ENCODE results near the gene ANAPC15. TPM values are rescaled to one million over a fixed set of nuclear protein-coding genes. Genes with fewer than 3 reads are reported as not detected.
A peak's percentile ranks its signal among the peaks of the same experiment; 100 is the strongest.

ANAPC15 gene
- total and polyA plus RNA-seq, 2 of the 13 experiments (the other 11 are each of a cell fraction or from before 2014, with no cell fraction given), result 18.8 to 25.7 TPM

DNA sequence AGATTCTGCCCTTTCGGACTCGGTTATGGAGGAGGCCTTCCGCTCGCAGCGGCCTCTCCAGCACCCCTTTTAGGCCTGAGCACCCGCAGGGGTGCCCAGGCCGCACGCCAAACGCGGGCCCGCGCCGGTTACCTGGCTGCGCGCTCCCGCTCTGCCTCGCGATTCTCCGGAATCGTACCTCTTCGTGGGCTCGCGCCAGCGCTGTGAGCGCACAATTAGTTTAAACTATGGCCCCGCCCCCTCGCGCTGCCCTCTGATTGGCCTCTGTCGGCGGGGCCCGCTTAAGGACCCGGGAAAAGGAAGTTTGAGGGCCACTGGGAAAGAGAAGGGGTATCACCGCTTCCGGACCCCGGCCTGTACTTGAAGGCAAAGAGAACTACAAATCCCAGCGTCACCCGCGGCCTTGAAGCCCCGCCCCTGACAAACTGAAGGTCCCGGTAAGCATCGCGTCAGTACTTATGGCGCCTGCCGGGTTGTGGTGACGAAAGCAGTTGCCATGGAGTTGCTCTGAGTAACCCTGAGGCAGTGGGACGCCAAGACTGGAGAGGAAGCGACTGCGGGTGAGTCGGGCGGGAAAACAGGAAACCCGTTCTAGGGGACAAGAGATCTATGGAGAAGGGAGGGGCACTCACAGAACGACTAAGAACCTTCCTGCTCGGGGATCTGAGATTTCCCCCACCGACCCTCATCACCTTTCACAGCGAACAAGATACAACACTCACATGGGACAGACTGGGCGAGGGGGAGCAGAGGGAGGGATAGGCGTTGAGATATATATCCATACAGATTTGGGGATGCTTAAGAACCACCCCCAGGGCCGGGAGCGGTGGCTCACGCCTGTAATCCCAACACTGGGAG, 31.9 kb downstream of the ANAPC15 start, which contains the start of the genes LRRC51 and NUMA1 (continued):
- TF ChIP-seq, protein P1, sequence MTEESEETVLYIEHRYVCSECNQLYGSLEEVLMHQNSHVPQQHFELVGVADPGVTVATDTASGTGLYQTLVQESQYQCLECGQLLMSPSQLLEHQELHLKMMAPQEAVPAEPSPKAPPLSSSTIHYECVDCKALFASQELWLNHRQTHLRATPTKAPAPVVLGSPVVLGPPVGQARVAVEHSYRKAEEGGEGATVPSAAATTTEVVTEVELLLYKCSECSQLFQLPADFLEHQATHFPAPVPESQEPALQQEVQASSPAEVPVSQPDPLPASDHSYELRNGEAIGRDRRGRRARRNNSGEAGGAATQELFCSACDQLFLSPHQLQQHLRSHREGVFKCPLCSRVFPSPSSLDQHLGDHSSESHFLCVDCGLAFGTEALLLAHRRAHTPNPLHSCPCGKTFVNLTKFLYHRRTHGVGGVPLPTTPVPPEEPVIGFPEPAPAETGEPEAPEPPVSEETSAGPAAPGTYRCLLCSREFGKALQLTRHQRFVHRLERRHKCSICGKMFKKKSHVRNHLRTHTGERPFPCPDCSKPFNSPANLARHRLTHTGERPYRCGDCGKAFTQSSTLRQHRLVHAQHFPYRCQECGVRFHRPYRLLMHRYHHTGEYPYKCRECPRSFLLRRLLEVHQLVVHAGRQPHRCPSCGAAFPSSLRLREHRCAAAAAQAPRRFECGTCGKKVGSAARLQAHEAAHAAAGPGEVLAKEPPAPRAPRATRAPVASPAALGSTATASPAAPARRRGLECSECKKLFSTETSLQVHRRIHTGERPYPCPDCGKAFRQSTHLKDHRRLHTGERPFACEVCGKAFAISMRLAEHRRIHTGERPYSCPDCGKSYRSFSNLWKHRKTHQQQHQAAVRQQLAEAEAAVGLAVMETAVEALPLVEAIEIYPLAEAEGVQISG (CRISPR knock-in tag; IDR thresholded peaks at IDR 0.05), result no peak; the same call in none of the 2 replicates
- peak; percentile 75; the same call in 1 of the 2 replicates for TF ChIP-seq ZNF124 (CRISPR knock-in tag; IDR thresholded peaks at IDR 0.05)
- peak; percentile 64; the same call in 1 of the 2 replicates for TF ChIP-seq TAF1 (CRISPR knock-in tag; IDR thresholded peaks at IDR 0.05)
- TF ChIP-seq KDM4B (CRISPR knock-in tag; IDR thresholded peaks at IDR 0.05), result no peak; the same call in 1 of the 2 replicates
- TF ChIP-seq ZNF34 (CRISPR knock-in tag; IDR thresholded peaks at IDR 0.05; ENCODE audit: borderline replicate concordance), result no peak
- TF ChIP-seq MYC (CRISPR knock-in tag; IDR thresholded peaks at IDR 0.05; ENCODE audit: borderline replicate concordance), result peak; percentile 67; the same call in 1 of the 2 replicates
- no peak for TF ChIP-seq HNF4A (CRISPR knock-in tag; IDR thresholded peaks at IDR 0.05)
- no peak for TF ChIP-seq ZNF121 (CRISPR knock-in tag; IDR thresholded peaks at IDR 0.05)
- no peak for TF ChIP-seq DNMT1 (CRISPR knock-in tag; IDR thresholded peaks at IDR 0.05)
- TF ChIP-seq ZNF264 (CRISPR knock-in tag; IDR thresholded peaks at IDR 0.05), result no peak
- TF ChIP-seq, protein P2, sequence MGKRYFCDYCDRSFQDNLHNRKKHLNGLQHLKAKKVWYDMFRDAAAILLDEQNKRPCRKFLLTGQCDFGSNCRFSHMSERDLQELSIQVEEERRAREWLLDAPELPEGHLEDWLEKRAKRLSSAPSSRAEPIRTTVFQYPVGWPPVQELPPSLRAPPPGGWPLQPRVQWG (CRISPR knock-in tag; IDR thresholded peaks at IDR 0.05; ENCODE audit: borderline replicate concordance, low read depth), result no peak
- peak; percentile 20 for TF ChIP-seq TEAD3 (CRISPR knock-in tag; optimal IDR thresholded peaks at IDR 0.05; ENCODE audit: borderline replicate concordance)
- no peak for TF ChIP-seq ZNF782 (CRISPR knock-in tag; IDR thresholded peaks at IDR 0.05; ENCODE audit: borderline replicate concordance)
- no peak for TF ChIP-seq ZC3H4 (CRISPR knock-in tag; IDR thresholded peaks at IDR 0.05; ENCODE audit: borderline replicate concordance)
- 0 out of 2 replicates have a peak, but pooled peaks have one; percentile 17 for TF ChIP-seq ZNF607 (CRISPR knock-in tag; IDR thresholded peaks at IDR 0.05; ENCODE audit: borderline replicate concordance)
- peak; percentile 99 for TF ChIP-seq RFXANK (CRISPR knock-in tag; IDR thresholded peaks at IDR 0.05)
- TF ChIP-seq, protein P3, sequence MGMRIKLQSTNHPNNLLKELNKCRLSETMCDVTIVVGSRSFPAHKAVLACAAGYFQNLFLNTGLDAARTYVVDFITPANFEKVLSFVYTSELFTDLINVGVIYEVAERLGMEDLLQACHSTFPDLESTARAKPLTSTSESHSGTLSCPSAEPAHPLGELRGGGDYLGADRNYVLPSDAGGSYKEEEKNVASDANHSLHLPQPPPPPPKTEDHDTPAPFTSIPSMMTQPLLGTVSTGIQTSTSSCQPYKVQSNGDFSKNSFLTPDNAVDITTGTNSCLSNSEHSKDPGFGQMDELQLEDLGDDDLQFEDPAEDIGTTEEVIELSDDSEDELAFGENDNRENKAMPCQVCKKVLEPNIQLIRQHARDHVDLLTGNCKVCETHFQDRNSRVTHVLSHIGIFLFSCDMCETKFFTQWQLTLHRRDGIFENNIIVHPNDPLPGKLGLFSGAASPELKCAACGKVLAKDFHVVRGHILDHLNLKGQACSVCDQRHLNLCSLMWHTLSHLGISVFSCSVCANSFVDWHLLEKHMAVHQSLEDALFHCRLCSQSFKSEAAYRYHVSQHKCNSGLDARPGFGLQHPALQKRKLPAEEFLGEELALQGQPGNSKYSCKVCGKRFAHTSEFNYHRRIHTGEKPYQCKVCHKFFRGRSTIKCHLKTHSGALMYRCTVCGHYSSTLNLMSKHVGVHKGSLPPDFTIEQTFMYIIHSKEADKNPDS (CRISPR knock-in tag; IDR thresholded peaks at IDR 0.05), result no peak
- TF ChIP-seq, protein P4, sequence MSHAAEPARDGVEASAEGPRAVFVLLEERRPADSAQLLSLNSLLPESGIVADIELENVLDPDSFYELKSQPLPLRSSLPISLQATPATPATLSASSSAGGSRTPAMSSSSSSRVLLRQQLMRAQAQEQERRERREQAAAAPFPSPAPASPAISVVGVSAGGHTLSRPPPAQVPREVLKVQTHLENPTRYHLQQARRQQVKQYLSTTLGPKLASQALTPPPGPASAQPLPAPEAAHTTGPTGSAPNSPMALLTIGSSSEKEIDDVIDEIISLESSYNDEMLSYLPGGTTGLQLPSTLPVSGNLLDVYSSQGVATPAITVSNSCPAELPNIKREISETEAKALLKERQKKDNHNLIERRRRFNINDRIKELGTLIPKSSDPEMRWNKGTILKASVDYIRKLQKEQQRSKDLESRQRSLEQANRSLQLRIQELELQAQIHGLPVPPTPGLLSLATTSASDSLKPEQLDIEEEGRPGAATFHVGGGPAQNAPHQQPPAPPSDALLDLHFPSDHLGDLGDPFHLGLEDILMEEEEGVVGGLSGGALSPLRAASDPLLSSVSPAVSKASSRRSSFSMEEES (CRISPR knock-in tag; IDR thresholded peaks at IDR 0.05), result no peak; the same call in 1 of the 2 replicates
- TF ChIP-seq KAT2B (IDR thresholded peaks at IDR 0.05; ENCODE audit: borderline replicate concordance, low read depth, low read length), result no peak
- TF ChIP-seq, protein P5, sequence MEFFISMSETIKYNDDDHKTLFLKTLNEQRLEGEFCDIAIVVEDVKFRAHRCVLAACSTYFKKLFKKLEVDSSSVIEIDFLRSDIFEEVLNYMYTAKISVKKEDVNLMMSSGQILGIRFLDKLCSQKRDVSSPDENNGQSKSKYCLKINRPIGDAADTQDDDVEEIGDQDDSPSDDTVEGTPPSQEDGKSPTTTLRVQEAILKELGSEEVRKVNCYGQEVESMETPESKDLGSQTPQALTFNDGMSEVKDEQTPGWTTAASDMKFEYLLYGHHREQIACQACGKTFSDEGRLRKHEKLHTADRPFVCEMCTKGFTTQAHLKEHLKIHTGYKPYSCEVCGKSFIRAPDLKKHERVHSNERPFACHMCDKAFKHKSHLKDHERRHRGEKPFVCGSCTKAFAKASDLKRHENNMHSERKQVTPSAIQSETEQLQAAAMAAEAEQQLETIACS (CRISPR knock-in tag; IDR thresholded peaks at IDR 0.05), result peak; percentile 95
- TF ChIP-seq TAF15 (IDR thresholded peaks at IDR 0.05; ENCODE audit: low read depth, low read length, poor library complexity, severe bottlenecking), result no peak
